NCI-H1092 (cell line): ENCODE results near the gene NME7.
"Not testable (repeated sequence)": the region's sequence is repeated elsewhere in the genome, so short reads cannot be mapped to it uniquely, and the experiment has no call there.

Source experiments
- DNase-seq: peaks from one replicate; lab custom pipeline; 2025; lab: John Stamatoyannopoulos, UW

NME7 gene

DNA sequence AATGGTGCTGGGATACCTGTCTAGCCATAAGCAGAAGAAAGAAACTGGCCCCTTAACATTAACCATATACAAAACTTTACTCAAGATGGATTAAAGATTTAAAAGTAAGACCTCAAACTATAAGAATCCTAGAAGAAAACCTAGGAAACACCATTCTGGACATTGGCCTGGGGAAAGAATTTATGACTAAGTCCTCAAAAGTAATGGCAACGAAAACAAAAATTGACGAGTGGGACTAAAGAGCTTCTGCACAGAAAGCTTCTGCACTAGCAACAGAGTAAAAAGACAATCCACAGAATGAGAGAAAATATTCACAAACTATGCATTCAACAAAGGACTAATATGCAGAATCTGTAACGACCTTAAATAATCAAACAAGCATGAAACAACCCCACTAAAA lies 66.7 kb downstream of the NME7 start:
- DNase-seq, result no peak

DNA sequence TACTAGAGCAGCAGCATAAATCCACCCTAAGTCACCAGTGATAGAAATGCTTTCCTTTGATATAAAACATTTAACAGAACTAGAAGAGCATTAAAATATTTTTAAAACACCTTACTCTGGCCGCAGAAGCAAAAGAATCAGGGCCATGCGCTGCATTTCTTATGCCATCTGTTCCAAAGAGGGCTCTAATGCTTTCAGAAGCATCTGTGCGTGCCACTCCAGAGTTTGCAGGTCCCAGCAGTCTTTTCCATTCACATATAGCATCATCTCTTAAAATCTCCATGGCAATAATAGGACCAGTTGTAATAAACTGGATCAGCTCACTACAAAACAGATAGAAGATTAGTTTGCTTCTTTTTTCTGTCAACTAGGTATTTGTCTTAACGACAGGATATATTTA lies 69.2 kb downstream of the NME7 start:
- no peak for DNase-seq

DNA sequence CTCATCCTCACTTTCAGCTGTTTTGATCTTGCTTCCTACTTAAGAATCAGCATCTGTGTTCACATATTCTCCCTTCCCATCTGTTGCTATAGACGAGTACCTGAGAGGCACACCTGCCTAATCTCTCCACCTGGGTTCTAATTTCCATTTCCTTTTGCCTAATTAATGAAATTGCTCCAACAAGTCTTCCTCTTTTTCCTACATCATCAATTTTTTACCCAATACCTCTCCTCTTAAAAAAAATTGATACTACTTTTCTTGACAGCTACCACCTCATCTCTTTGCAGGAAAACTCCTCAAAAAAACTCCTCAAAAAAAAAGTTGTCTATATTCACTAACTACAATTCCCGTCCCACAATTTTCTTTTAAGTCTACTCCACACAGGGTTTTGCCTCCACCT lies 71.8 kb downstream of the NME7 start:
- no peak for DNase-seq

DNA sequence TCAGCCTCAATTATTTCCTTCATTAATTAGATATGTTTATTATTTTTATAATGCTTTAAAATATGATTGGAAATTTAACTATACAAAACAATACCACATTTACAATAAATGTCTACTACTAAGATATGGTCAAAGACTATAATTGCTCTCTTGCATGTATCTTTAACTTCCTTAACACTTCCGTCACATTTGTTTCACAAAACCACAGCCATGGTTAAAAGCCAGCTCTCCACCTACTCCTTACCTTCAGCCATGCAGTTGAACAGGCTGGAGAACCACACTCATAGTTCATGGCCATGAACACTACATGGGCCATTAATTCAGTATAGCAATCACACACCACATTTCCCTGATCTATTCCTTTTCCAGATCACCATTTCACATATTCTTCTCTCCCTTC lies 72.2 kb downstream of the NME7 start:
- no peak for DNase-seq

DNA sequence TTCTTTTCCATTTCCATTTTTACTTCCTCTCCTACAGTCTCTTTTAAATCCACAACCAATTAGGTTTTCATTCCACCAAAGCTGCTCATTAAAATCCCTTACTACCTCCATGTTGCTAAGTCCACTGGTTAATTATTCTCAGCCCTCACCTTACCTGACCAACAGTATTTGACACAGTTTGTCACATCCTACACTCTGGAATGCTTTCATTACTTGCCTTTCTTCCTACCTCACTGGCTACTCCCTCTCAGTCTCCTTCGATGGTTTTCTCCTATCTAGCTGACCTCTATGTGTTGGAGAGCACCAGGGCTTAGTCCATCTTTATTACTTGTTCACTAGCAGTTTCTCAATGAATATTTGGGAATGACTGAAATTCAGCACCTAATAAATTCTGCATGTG lies 78.6 kb downstream of the NME7 start:
- no peak for DNase-seq

DNA sequence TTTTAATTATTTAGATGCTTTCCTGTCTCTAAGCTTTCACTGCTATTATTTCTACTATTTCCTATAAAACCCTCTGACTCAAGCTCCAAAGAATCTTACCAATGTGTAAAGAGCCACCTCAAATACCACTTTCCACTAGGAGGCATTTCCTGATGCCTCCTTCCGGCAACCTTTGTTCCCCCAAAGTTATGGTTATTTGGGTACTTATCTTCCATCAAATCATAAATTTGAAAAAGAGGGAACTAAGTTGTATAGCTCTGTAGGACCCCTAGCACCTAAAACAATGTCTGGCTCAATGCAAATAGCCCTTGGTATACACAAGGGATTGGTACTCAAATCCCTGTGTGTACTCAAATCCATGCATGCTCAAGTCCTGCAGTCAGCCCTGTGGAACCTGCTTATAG lies 79.6 kb downstream of the NME7 start:
- no peak for DNase-seq

DNA sequence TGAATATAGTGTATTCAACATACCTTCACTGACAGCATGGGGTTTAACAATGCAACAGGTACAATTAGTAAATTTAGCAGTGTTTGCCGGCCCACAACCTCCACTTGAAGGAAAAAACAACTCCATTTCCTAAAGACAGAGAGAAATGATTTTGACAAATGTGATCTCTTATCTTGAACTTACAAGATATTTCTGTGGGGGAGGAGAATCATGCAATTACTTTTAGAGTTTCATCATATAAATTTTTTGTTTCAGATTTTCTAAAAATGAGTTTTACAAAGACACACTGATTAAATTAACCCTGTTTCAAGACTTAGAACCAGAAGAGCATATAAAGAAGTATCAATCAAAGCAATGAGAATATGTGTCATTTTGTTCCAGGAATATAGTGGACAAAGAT lies 80.3 kb downstream of the NME7 start:
- DNase-seq, result no peak

DNA sequence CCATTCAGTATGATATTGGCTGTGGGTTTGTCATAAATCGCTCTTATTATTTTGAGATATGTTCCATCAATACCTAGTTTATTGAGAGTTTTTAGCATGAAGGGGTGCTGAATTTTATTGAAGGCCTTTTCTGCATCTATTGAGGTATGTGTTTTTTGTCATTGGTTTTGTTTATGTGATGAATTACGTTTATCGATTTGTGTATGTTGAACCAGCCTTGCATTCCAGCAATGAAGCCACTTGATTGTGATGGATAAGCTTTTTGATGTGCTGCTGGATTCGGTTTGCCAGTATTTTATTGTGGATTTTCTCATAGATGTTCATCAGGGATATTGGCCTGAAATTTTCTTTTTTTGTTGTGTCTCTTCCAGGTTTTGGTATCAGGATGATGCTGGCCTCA lies 86.0 kb downstream of the NME7 start:
- DNase-seq, result not testable (repeated sequence)

DNA sequence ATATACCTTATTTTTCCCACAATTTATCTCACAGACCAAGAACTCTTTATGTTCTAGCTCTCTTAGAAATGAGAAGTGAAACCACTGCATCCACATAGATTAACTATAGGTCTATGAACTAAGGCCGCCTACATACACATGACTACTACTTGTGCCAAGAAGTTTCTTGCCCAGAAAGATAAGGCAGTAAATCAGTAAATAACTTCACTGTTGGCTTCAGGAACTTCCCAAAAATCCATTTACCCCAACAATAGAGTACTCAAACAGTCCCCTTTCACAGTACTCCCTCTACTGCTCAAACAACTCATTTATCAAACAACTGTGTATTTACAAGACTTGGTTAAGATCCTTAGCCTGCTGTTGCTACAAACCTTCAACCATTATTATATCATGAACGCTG lies 96.5 kb downstream of the NME7 start:
- DNase-seq, result no peak

DNA sequence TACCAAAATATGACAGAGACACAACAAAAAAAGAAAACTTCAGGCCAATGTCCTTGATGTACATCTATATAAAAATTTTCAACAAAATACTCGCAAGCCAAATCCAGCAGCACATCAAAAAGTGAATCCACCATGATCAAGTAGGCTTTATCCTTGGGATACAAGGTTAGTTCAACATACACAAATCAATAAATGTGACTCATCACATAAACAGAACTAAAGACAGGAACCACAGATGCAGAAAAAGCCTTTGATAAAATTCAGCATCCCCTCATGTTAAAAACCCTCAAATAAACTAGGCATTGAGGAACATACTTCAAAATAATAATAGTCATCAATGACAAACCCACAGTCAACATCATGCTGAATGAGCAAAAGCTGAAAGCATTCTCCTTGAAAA lies 101.5 kb downstream of the NME7 start:
- no peak for DNase-seq

DNA sequence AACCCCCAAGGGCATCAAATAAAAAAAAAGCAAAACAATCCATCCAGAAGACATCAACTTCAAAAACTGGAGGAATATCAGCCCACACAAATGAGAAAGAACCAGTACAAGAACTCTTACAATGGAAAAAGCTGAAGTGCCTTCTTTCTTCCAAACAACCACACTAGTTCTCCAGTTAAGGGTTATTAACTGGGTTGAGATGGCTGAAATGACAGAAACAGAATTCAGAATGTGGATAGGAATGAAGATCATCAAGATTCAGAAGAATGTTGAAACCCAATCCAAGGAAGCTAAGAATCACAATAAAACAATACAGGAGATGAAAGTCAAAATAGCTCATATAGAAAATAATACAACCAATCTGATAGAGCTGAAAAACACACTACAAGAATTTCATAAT lies 104.5 kb downstream of the NME7 start:
- DNase-seq, result no peak

DNA sequence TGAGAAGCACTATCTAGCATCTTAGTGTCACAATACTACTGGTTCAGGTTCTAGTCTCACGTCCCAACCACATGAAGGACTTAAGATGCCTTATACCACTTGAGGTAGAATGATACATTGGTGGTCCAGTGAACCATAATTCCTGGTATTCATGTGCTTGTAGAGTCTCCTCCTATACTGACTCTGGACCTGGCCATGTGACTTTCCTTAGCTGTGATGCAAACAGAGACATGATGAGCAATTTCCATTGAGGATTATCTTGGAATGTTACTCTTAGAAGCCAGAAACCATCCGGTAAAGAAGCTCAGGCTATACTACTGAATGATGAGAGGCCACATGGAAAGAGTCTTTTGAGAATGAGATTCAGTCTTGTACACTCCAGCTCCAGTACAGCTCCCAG lies 105.7 kb downstream of the NME7 start:
- no peak for DNase-seq

DNA sequence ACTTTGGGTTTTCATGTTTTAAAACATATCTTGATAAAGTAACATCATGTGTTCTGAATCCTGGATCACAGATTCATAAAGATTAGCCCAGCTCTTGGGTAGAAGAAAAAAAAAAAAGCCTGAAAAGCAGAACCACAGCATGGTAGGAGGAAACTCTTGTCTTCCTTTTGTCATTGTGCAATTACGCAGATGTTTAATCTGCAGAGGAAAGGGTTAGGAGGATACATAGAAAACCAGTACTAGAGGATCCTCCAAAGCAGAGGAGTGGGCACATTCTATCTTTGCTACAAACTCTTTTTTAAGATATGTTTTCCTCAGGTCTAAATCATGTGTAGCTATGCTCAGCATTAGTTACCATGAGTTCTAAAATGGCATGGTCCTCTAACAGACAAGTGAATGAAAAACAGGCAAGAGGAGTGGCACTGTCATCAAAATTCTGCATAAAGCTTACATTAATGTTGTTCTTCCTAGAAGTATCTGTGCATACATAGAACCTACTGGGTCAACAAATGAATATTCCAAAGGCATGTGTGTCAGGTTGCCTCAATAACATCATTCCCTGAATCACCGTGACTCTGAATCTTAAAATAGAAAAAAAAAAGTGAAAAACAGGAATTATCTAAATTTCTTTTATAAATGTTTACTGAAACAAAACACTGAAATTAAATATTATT lies 107.0 kb downstream of the NME7 start:
- DNase-seq, result no peak

DNA sequence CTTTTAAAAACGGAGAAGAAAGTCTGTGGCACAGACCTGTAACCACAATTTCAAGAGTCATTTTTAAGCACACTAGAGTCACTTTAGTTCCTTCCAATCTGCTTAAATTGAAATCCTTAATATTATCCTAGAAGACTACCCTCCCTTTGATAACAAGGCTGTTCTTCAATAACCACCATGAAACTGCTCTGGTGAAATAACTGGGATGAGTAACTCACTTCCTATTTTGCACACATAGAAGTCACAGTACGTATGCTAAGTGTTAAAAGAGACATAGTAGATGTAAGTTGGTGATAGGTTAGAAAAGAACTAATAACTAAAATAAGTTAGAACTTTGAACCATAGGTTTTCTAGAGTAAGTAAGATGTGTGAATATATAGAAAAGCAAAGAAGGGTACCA lies 107.8 kb downstream of the NME7 start:
- no peak for DNase-seq

DNA sequence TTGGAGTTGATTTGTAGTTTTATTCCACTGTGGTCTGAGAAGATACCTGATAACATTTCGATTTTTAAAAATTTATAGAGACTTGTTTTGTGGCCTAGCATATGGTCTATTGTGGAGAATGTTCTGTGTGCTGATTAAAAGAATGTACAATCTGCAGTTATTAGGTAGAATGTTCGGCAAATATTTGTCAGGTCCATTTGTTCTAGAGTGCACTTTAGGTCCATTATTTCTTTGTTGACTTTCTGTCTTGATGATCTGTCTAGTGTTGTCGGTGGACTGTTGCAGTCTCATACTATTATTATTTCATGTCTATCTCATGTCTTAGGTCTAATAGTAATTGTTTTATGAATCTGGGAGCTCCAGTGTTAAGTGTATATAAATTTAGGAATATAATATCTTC lies 116.8 kb downstream of the NME7 start:
- DNase-seq, result peak; percentile 15

DNA sequence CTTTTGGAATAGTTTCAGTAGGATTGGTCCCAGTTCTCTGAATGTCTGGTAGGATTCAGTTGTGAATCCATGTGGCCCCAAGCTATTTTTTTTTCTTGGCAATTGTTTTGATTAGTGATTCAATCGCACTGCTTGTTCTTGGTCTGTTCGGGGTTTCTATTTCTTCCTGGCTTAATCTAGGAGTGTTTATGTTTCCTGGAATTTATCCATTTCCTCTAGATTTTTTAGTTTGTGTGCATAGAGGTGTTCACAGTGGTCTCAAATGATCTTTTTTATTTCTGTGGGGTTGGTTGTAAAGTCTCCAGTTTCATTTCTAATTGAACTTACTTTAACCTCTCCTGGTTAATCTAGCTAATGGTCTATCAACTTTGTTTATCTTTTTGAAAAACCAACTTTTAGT lies 117.6 kb downstream of the NME7 start:
- DNase-seq, result no peak

DNA sequence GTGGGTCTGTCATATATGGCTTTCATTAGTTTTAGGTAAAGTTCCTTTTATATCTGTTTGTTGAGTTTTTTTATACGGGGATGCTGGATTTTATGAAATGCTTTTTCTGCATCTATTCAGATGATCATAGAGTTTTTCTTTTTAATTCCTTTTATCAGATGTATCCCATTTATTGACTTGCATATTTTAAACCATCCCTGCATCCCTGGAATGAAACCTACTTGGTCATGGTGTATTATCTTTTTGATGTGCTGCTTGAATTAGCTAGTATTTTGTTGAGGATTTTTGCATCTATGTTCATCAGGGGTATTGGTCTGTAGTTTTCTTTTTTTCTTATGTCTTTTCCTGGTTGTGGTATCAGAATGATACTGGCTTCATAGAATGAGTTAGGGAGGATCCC lies 118.0 kb downstream of the NME7 start:
- no peak for DNase-seq

DNA sequence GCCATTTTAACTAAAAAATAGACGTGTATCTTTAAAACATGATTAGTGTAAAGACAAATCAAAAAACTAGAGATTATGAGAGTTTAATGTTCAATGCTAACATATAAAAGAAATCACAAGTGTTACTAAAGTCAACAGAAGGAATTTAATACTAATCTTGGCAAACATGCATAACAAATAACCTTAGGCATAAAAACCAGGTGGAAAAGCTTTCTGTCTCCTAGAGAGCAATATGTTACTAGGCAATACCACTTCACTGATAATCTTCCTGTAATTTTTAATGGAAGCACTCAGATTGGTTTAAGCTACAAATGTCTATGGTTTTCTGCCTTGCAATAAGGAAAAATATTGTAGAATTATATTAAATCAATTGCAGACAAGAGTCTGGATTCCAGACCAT lies 121.9 kb downstream of the NME7 start:
- DNase-seq, result peak; percentile 53

DNA sequence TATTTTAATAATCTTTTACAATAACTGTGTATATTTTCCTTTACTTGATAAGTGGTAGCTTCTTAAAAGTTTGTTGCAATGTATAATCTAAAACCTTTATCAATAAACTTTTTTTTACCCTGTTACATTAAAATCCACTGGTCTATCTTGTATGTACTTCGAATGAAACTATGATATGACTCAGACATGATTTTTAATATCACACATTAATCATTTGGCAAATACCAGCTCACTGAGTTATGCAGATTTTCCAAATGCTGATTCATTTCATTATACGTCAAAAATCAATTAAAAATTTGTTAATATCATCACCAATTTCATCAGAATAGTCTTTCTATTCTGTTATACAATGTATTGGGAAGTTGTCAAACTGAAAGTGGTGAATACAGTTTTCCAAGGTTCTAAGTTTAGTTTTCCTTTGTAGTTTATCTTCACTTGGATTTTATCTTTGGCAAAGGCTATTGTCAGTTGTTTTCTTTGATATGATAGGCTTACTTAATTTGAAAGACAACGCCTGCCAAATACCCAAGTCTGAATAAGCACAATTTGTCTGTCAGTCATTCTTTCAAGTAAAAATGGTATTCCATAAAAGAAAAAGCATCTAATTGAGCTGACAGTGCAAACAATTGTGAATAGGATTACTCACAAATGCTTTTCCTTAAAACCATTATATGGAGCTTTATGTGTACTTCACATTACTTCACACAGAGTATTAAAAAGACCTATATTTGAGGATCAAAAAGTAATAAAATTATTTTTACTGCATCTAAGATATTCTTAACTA lies 127.0 kb downstream of the NME7 start:
- DNase-seq, result no peak

DNA sequence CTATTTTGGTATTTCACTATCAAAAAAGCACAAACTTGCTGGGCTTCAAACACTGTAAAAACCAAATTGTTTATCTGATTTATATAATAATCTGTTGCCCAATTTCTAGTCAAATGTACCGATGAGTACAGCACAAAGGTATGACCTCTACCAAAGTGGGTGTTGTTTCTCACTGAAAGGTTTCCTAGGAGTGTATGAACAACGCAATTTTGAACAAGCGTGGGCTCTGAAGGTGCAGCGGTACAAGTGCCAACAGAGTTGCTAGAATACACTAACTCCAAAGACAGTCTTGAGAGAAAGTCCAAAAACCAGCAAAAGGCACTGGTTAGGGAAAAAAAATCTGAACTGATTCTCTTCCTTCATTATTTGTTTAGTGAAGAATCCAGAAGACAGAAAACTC lies 130.7 kb downstream of the NME7 start:
- no peak for DNase-seq

DNA sequence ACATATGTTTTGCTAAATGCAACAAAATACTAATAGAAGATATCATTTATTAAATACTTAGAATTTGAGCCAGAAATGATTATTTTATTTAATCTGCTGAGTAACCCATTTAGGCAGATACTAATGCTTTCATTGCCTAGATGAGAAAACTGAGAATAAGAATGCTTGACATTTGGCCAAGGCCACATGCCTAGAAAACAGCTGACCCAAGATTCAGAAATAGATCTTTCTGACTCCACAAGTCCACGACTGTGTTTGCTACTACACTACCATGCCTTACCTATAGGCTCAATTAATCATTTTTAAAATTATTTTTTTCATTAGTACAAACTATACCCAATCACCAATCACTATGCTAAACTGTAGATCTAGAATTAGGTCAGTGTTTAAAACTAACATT lies 131.5 kb downstream of the NME7 start:
- DNase-seq, result no peak

DNA sequence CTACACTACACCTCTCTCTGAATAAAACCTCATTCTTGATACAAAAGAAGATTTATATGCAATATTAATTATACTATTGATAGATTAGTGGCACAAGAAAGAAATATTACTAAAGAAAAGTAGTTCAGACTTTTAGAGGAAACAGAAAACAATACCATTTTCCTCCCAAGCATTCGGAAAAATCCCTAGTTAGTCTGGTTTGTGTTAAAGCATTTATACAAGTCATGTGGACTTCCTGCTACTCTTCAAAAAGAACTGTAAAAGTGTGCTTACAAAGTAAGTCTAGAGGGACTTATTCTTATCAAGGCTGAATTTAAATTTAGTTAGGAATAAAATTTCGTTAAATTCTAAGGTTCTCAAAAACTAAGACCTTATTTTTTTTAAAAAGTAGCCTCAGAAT lies 132.0 kb downstream of the NME7 start:
- no peak for DNase-seq

DNA sequence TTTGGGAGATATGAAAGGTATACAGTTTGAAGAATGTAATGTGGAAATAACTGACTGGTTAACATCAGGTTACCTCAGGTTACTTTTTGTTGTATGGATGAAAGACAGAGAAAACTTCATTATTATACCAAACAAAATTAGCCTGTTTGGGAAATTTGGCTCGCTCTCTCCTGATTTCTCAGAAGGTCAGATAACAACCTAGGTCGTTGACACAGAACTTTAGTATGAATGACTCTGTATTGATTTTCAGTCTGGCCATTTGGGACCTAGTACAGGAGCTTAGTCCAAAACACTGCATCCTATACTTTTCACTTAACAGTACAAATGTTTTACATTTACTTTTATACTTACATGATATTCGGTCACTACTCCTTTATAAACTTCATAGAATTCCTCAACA lies 132.8 kb downstream of the NME7 start:
- DNase-seq, result no peak

DNA sequence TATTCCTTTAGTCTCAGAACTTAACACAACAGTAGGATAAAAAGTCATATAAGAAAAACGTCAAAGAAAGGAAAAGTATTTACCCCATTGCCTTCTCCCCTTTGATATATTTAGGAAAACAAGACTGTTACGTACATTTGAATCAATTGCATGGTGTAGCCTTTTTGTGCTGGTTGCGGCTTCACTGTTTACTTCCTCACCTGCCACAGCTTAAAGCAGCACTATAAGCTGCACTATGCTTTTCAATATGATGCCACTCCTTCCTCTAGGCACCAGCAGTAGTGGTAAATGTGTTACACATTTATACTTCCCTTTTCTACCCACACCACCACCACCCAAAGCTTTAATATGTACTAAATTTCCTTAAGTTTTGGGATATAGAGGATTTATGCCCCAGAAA lies 150.0 kb downstream of the NME7 start:
- no peak for DNase-seq
